H9 (cell line): ENCODE results near the gene HDHD2. TPM values are rescaled to one million over a fixed set of nuclear protein-coding genes. Genes with fewer than 3 reads are reported as not detected.

Source experiments
- DNase-seq: peaks from one replicate; pipeline ENCODE4 v3.0.0-alpha.2; 2017
- H2AFZ ChIP-seq: one replicate; pipeline ENCODE4 v1.6.1; 2013; ENCODE audit warnings: mild to moderate bottlenecking, low read length, control low read depth, moderate library complexity
- H2AK5ac ChIP-seq: 2 replicates; pipeline ENCODE4 v1.6.1; 2013; ENCODE audit warnings: low read length, control low read depth, mixed read lengths; ENCODE audit not compliant: insufficient read length
- H2BK120ac ChIP-seq: one replicate; pipeline ENCODE4 v1.6.1; 2013; ENCODE audit warnings: low read depth, mild to moderate bottlenecking, low read length, control low read depth, inconsistent platforms; ENCODE audit not compliant: poor library complexity, severe bottlenecking
- H2BK12ac ChIP-seq: 2 replicates; pipeline ENCODE4 v1.6.1; 2013; ENCODE audit warnings: low read length, control low read depth, mixed read lengths, low read depth; ENCODE audit not compliant: insufficient read length
- H2BK15ac ChIP-seq: 2 replicates; pipeline ENCODE4 v1.6.1; 2013; ENCODE audit warnings: low read depth, low read length, control low read depth
- H2BK20ac ChIP-seq: one replicate; pipeline ENCODE4 v1.6.1; 2013; ENCODE audit warnings: low read depth, mild to moderate bottlenecking, low read length, control low read depth, inconsistent platforms; ENCODE audit not compliant: poor library complexity, severe bottlenecking
- H2BK5ac ChIP-seq: 2 replicates; pipeline ENCODE4 v1.6.1; 2013; ENCODE audit warnings: low read length, control low read depth, mixed read lengths; ENCODE audit not compliant: insufficient read length
- H3K14ac ChIP-seq: 2 replicates; pipeline ENCODE4 v1.6.1; 2013; ENCODE audit warnings: low read length, control low read depth; ENCODE audit not compliant: insufficient read depth
- H3K18ac ChIP-seq: 2 replicates; pipeline ENCODE4 v1.6.1; 2013; ENCODE audit warnings: low read depth, mild to moderate bottlenecking, mixed read lengths, low read length, control low read depth; ENCODE audit not compliant: insufficient read length
- H3K23ac ChIP-seq: 2 replicates; pipeline ENCODE4 v1.6.1; 2013; ENCODE audit warnings: low read length, control low read depth, mixed read lengths, low read depth; ENCODE audit not compliant: insufficient read length
- H3K23me2 ChIP-seq: 2 replicates; pipeline ENCODE4 v1.6.1; 2013; ENCODE audit warnings: low read depth, mild to moderate bottlenecking, mixed read lengths, low read length, control low read depth; ENCODE audit not compliant: insufficient read length, poor library complexity, severe bottlenecking
- H3K27ac ChIP-seq: 2 replicates; pipeline ENCODE4 v1.5.1; 2013; ENCODE audit warnings: low read length, control low read depth, mixed read lengths, low read depth; ENCODE audit not compliant: insufficient read length
- H3K27me3 ChIP-seq: 2 replicates; pipeline ENCODE4 v1.6.1; 2013; ENCODE audit warnings: low read length, control low read depth, inconsistent platforms; ENCODE audit not compliant: insufficient read depth
- H3K4ac ChIP-seq: 2 replicates; pipeline ENCODE4 v1.6.1; 2013; ENCODE audit warnings: low read depth, mild to moderate bottlenecking, control low read depth, inconsistent platforms, low read length, moderate library complexity
- H3K4me1 ChIP-seq: 2 replicates; pipeline ENCODE4 v1.6.1; 2013; ENCODE audit warnings: low read length, control low read depth, inconsistent platforms; ENCODE audit not compliant: insufficient read depth
- H3K4me2 ChIP-seq: 2 replicates; pipeline ENCODE4 v1.6.1; 2013; ENCODE audit warnings: low read length, control low read depth, mixed read lengths; ENCODE audit not compliant: insufficient read length, insufficient read depth
- H3K56ac ChIP-seq: 2 replicates; pipeline ENCODE4 v1.6.1; 2013; ENCODE audit warnings: low read depth, mild to moderate bottlenecking, mixed read lengths, low read length, control low read depth; ENCODE audit not compliant: insufficient read length
- H3K79me1 ChIP-seq: 2 replicates; pipeline ENCODE4 v1.6.1; 2013; ENCODE audit warnings: low read depth, mild to moderate bottlenecking, moderate library complexity, low read length, control low read depth, inconsistent platforms; ENCODE audit not compliant: insufficient read depth, poor library complexity, severe bottlenecking
- H3K79me2 ChIP-seq: 2 replicates; pipeline ENCODE4 v1.6.1; 2013; ENCODE audit warnings: low read length, control low read depth, inconsistent platforms; ENCODE audit not compliant: insufficient read depth
- H3K9ac ChIP-seq: 2 replicates; pipeline ENCODE4 v1.6.1; 2013; ENCODE audit warnings: low read length, control low read depth, mixed read lengths; ENCODE audit not compliant: insufficient read length; ENCODE audit errors: extremely low read depth
- H3K9me3 ChIP-seq: one replicate; pipeline ENCODE4 v1.6.1; 2013; ENCODE audit warnings: low read depth, low read length, inconsistent platforms; ENCODE audit not compliant: control insufficient read depth
- H3T11ph ChIP-seq: one replicate; pipeline ENCODE4 v1.6.1; 2013; ENCODE audit warnings: mild to moderate bottlenecking, low read length, control low read depth, inconsistent platforms
- H4K20me1 ChIP-seq: one replicate; pipeline ENCODE4 v1.6.1; 2013; ENCODE audit not compliant: control insufficient read depth, insufficient read length, insufficient read depth
- H4K5ac ChIP-seq: 2 replicates; pipeline ENCODE4 v1.6.1; 2013; ENCODE audit warnings: low read depth, mild to moderate bottlenecking, mixed read lengths, low read length, control low read depth; ENCODE audit not compliant: insufficient read length
- H4K8ac ChIP-seq: replicated peaks from 2 replicates; pipeline ENCODE4 v1.6.1; 2013; ENCODE audit warnings: low read length, control low read depth, mixed read lengths, low read depth; ENCODE audit not compliant: insufficient read length
- H4K91ac ChIP-seq: 2 replicates; pipeline ENCODE4 v1.6.1; 2013; ENCODE audit warnings: low read depth, mild to moderate bottlenecking, moderate library complexity, mixed read lengths, low read length, control low read depth; ENCODE audit not compliant: insufficient read length
- H3K27ac Mint-ChIP-seq, 3 experiments: 2 replicates in 2 of 3; 3 replicates in 1 of 3; pipeline ENCODE4 v1.8.0; 2020 to 2021; ENCODE audit warnings: mixed read lengths in 3 of 3, mild to moderate bottlenecking in 1 of 3, moderate library complexity in 1 of 3
- H3K27me3 Mint-ChIP-seq: 2 replicates; pipeline ENCODE4 v1.8.0; 2021; ENCODE audit warnings: low read depth, mild to moderate bottlenecking, moderate library complexity, mixed read lengths
- H3K36me3 Mint-ChIP-seq, 3 experiments: 2 replicates in 2 of 3; 3 replicates in 1 of 3; pipeline ENCODE4 v1.8.0; 2020 to 2021; ENCODE audit warnings: low read depth in 3 of 3, mixed read lengths in 3 of 3; ENCODE audit not compliant: insufficient read depth in 1 of 3
- H3K4me1 Mint-ChIP-seq, 2 experiments: 2 replicates each; pipeline ENCODE4 v1.8.0; 2020; ENCODE audit warnings: mixed read lengths in 2 of 2
- H3K4me3 Mint-ChIP-seq, 2 experiments: 2 replicates in 1 of 2; 3 replicates in 1 of 2; pipeline ENCODE4 v1.8.0; 2020 to 2021; ENCODE audit warnings: mild to moderate bottlenecking in 2 of 2, mixed read lengths in 2 of 2, moderate library complexity in 1 of 2
- H3K9me3 Mint-ChIP-seq, 2 experiments: 2 replicates in 1 of 2; 3 replicates in 1 of 2; pipeline ENCODE4 v1.8.0; 2020; ENCODE audit warnings: mild to moderate bottlenecking in 2 of 2, mixed read lengths in 2 of 2, moderate library complexity in 1 of 2
- CTCF ChIP-seq: fragments of 200-600 bp; sonication (generic); conservative IDR thresholded peaks from 3 replicates; pipeline ENCODE4 v1.8.0; 2021; ENCODE audit warnings: antibody characterized with exemption, mild to moderate bottlenecking
- WGBS: extraction: QIAGEN DNeasy Blood & Tissue Kit; methylation state at CpG from one replicate; pipeline ENCODE4 v1.1.7; 2013; ENCODE audit warnings: missing lambda C conversion rate, low lambda C conversion rate, mixed read lengths; ENCODE audit not compliant: insufficient read length; ENCODE audit errors: extremely low coverage; 5-methylcytosine and 5-hydroxymethylcytosine counted together
- total RNA-seq: library from RNA; stranded (reverse); gene quantifications from 2 replicates; pipeline ENCODE4 v1.2.1, GENCODE V29; 2021

The HDHD2 gene
- total RNA-seq, 1 experiment from 2014 or later, result 51.0 TPM

GRCh38 chr18:47110492-47111274 lies 39.6 kb downstream of the HDHD2 start:
- no peak overlapping the region for H3K4me3 Mint-ChIP-seq
- H3K27ac Mint-ChIP-seq, result peak overlapping the region in 2 of 3 experiments; percentile 12 to 57; a peak in 1 of 7 replicates
- no peaks in the 10 kb centered on the region; the same call in 1 of the 2 replicates for H3K4me1 ChIP-seq

More at GRCh38 chr18:47110492-47111274, 39.6 kb downstream of the HDHD2 start:
- H2BK20ac ChIP-seq, result no peak overlapping the region
- Mint-ChIP-seq H3K27me3 (no peaks in the 10 kb centered on the region), H3K4me1 (peaks cover 75 to 76% of the 10 kb centered on the region in 2 experiments), H3K36me3 (peaks cover 9 to 49% (median 37%) of the 10 kb centered on the region in 3 experiments; a peak in 6 of 7 replicates), H3K9me3 (no peaks in the 10 kb centered on the region)
- no peaks in the 10 kb centered on the region for H4K20me1 ChIP-seq
- H3K79me2 ChIP-seq, result no peaks in the 10 kb centered on the region
- no peak overlapping the region for H2BK5ac ChIP-seq
- H3K27ac ChIP-seq, result no peak overlapping the region
- H3K4ac ChIP-seq, result no peak overlapping the region
- H3K9me3 ChIP-seq, result no peaks in the 10 kb centered on the region
- no peak overlapping the region for H2BK12ac ChIP-seq
- no peak overlapping the region for H2AFZ ChIP-seq
- no peaks in the 10 kb centered on the region for H3K79me1 ChIP-seq
- DNase-seq, result no peak
- H3K18ac ChIP-seq, result no peak overlapping the region
- H3K23me2 ChIP-seq, result no peaks in the 10 kb centered on the region
- no peak overlapping the region for H3T11ph ChIP-seq
- H2BK15ac ChIP-seq, result no peak overlapping the region
- WGBS, result no CpG with 5 or more reads among the region's 6 CpGs
- H2AK5ac ChIP-seq, result no peak overlapping the region
- H4K91ac ChIP-seq, result no peak overlapping the region
- H4K8ac ChIP-seq, result no peak overlapping the region
- no peak overlapping the region for H3K4me2 ChIP-seq
- no peak overlapping the region for H3K14ac ChIP-seq
- no peak overlapping the region for H3K23ac ChIP-seq
- H3K9ac ChIP-seq, result no peak overlapping the region
- no peaks in the 10 kb centered on the region for H3K27me3 ChIP-seq
- H4K5ac ChIP-seq, result no peak overlapping the region
- TF ChIP-seq CTCF, result no peak
- no peak overlapping the region for H2BK120ac ChIP-seq
- no peak overlapping the region for H3K56ac ChIP-seq
